Upper lobe of left lung (tissue), 6 donors: Measurements from ENCODE around the gene PEX14. TPM values are rescaled to one million over a fixed set of nuclear protein-coding genes. Genes with fewer than 3 reads are reported as not detected.
A peak's percentile ranks its signal among the peaks of the same experiment; 100 is the strongest.
"Not testable (repeated sequence)": the region's sequence is repeated elsewhere in the genome, so short reads cannot be mapped to it uniquely, and the experiment has no call there.

Experiments
- ATAC-seq, 2 donors: fragments of 200-7000 bp; cut with Tn5 transposase; one replicate each; pipeline ENCODE4 v1.9.1; 2022; ENCODE audit warnings: mild to moderate bottlenecking in 2 of 2, moderate library complexity in 2 of 2; ENCODE audit not compliant: low FRiP score in 2 of 2
- DNase-seq, 2 donors: peaks; one replicate each; pipeline ENCODE4 v3.0.0-alpha.2; 2019 to 2020
- H3K27ac ChIP-seq, 4 donors: fragments of 200-600 bp; sonication (generic); one replicate each; pipeline ENCODE4 v1.5.1; 2016 to 2019
- H3K27me3 ChIP-seq, 4 donors: fragments of 200-600 bp; sonication (generic); one replicate each; pipeline ENCODE4 v1.5.1; 2017 to 2019
- H3K36me3 ChIP-seq, 4 donors: fragments of 200-600 bp; sonication (generic); one replicate each; pipeline ENCODE4 v1.5.1; 2016 to 2019
- H3K4me1 ChIP-seq, 4 donors: fragments of 200-600 bp; sonication (generic); one replicate each; pipeline ENCODE4 v1.5.1; 2018 to 2019
- H3K4me3 ChIP-seq, 4 donors: fragments of 200-600 bp; sonication (generic); one replicate each; pipeline ENCODE4 v1.5.1; 2017 to 2019; ENCODE audit warnings: mild to moderate bottlenecking in 2 of 4, moderate library complexity in 1 of 4
- H3K9me3 ChIP-seq, 4 donors: fragments of 200-600 bp; sonication (generic); one replicate each; pipeline ENCODE4 v1.5.1; 2018 to 2019
- CTCF ChIP-seq, 6 experiments: fragments of 450-650 bp in 4 of 6; fragments of 200-600 bp in 2 of 6; sonication (generic) in 2 of 6; IDR thresholded peaks; one replicate each; pipeline ENCODE4 v1.5.1; 2016 to 2019; ENCODE audit warnings: antibody characterized with exemption in 6 of 6
- EP300 ChIP-seq, 4 donors: sonication (generic); formaldehyde crosslinking; IDR thresholded peaks; one replicate each; pipeline ENCODE4 v1.5.1; 2017; ENCODE audit warnings: antibody characterized with exemption in 4 of 4, control low read depth in 2 of 4
- POLR2A ChIP-seq, 4 donors: fragments of 450-650 bp; IDR thresholded peaks; one replicate each; pipeline ENCODE4 v1.5.1; 2016 to 2017; ENCODE audit warnings: antibody characterized with exemption in 4 of 4, mild to moderate bottlenecking in 2 of 4
- POLR2AphosphoS5 ChIP-seq, 2 donors: sonication (generic); formaldehyde crosslinking; IDR thresholded peaks; one replicate each; pipeline ENCODE4 v1.5.1; 2017; ENCODE audit warnings: antibody characterized with exemption in 2 of 2
- WGBS, 2 donors: methylation state at CpG; one replicate each; pipeline ENCODE4 v1.1.5; 2017 to 2018; 5-methylcytosine and 5-hydroxymethylcytosine counted together
- total RNA-seq, 6 donors: library from RNA; depleted of rRNA in 4 of 6; stranded (reverse); fragments of >200 nt in 4 of 6; gene quantifications; one replicate each; pipeline versions ENCODE4 v1.1.0 to v1.2.1, GENCODE V29; 2016 to 2021
- donor health status: DM: no; HTN: no; CAD: no; lungs with moderate emphysema.
- donor health status: DM: no; HTN: yes; CAD: no; lungs with severe emphysema.

Gene PEX14
- 10 to 100 TPM; 21.2 to 43.0 (median 29.9) TPM for total RNA-seq

GRCh38 chr1:10474613-10475507, at the start of gene PEX14:
Gene PEX14 (plus strand): TSS chr1:10474950. CDS start chr1:10474967, 17 bp downstream.
- H3K36me3 ChIP-seq, result no peaks in the 10 kb centered on the region
- peak within 1 kb of the TSS; percentile 74 to 93 (median 85) for H3K27ac ChIP-seq
- no peaks in the 10 kb centered on the region for H3K27me3 ChIP-seq
- peak within 1 kb of the TSS; percentile 81 to 94 (median 84) for H3K4me3 ChIP-seq
- peak; percentile 94 to 95 for ATAC-seq
- 16 to 20% methylated on average over 26 to 36 of the region's 50 CpGs for WGBS, 2 donors
- DNase-seq, result peak; percentile 88 to 91
- no peak for TF ChIP-seq EP300 (IDR thresholded peaks at IDR 0.05)
- peak in 1 of 2 donors; percentile 47 for TF ChIP-seq POLR2AphosphoS5 (IDR thresholded peaks at IDR 0.05)
- TF ChIP-seq POLR2A (IDR thresholded peaks at IDR 0.05), result peak in 1 of 4 donors; percentile 57
- TF ChIP-seq CTCF (IDR thresholded peaks at IDR 0.05), result no peak
- H3K9me3 ChIP-seq, result no peaks in the 10 kb centered on the region
- H3K4me1 ChIP-seq, result peaks cover 19 to 45% (median 30%) of the 10 kb centered on the region in 4 donors

- WGBS, 2 donors, result 72 to 86% methylated on average over 10 to 17 of the region's 21 CpGs
These were observed 48.8 kb upstream of the PEX14 start for GRCh38 chr1:10425826-10426534.

GRCh38 chr1:10426535-10426848, 48.3 kb upstream of the PEX14 start:
- not testable (repeated sequence) for ATAC-seq, H3K27ac ChIP-seq, H3K9me3 ChIP-seq, H3K27me3 ChIP-seq, H3K36me3 ChIP-seq, H3K4me3 ChIP-seq
- peak in 1 of 2 donors; percentile 63 for DNase-seq
- H3K4me1 ChIP-seq, result peaks cover 12 to 21% (median 18%) of the 10 kb centered on the region in 4 donors
- WGBS, 2 donors, result 96% methylated on average over 16 of the region's 21 CpGs; no CpG with 5 or more reads in 1 of the 2 donors

More at GRCh38 chr1:10425826-10426534, 48.8 kb upstream of the PEX14 start:
- H3K4me1 ChIP-seq, result peaks cover 7 to 16% (median 12%) of the 10 kb centered on the region in 4 donors
- DNase-seq, result peak in 1 of 2 donors; percentile 71
- not testable (repeated sequence) for H3K27ac ChIP-seq, H3K4me3 ChIP-seq, ATAC-seq, H3K9me3 ChIP-seq, H3K27me3 ChIP-seq, H3K36me3 ChIP-seq

GRCh38 chr1:10428984-10429383, 45.8 kb upstream of the PEX14 start:
- Histone ChIP-seq H3K4me1 (peaks cover 19 to 36% (median 22%) of the 10 kb centered on the region in 4 donors), H3K4me3 (no peak overlapping the region), H3K9me3 (no peaks in the 10 kb centered on the region), H3K27ac (no peak overlapping the region), H3K36me3 (no peaks in the 10 kb centered on the region), H3K27me3 (no peaks in the 10 kb centered on the region)
- 86 to 92% methylated on average over 4 to 5 of the region's 5 CpGs for WGBS, 2 donors
- no peak for ATAC-seq
- TF ChIP-seq EP300 (IDR thresholded peaks at IDR 0.05) (no peak), CTCF (IDR thresholded peaks at IDR 0.05) (no peak), POLR2A (IDR thresholded peaks at IDR 0.05) (no peak), POLR2AphosphoS5 (IDR thresholded peaks at IDR 0.05) (no peak)
- no peak for DNase-seq

GRCh38 chr1:10429868-10430215, 44.9 kb upstream of the PEX14 start:
- TF ChIP-seq CTCF (IDR thresholded peaks at IDR 0.05) (no peak), POLR2A (IDR thresholded peaks at IDR 0.05) (no peak), POLR2AphosphoS5 (IDR thresholded peaks at IDR 0.05) (no peak), EP300 (IDR thresholded peaks at IDR 0.05) (no peak)
- Histone ChIP-seq H3K36me3 (no peaks in the 10 kb centered on the region), H3K4me3 (peak overlapping the region; percentile 70 to 91 (median 83)), H3K27me3 (no peaks in the 10 kb centered on the region), H3K4me1 (peaks cover 19 to 36% (median 22%) of the 10 kb centered on the region in 4 donors), H3K27ac (peak overlapping the region in 3 of 4 donors; percentile 59 to 81 (median 72)), H3K9me3 (no peaks in the 10 kb centered on the region)
- 13 to 21% methylated on average over 7 to 16 of the region's 16 CpGs for WGBS, 2 donors
- ATAC-seq, result no peak
- DNase-seq, result no peak
